Measurements from ENCODE around the gene ARHGAP32. TPM values are rescaled to one million over a fixed set of nuclear protein-coding genes. Genes with fewer than 3 reads are reported as not detected.

ARHGAP32 gene
- total RNA-seq, 2 experiments from 2014 or later, result 8.7 to 10.0 TPM

DNA sequence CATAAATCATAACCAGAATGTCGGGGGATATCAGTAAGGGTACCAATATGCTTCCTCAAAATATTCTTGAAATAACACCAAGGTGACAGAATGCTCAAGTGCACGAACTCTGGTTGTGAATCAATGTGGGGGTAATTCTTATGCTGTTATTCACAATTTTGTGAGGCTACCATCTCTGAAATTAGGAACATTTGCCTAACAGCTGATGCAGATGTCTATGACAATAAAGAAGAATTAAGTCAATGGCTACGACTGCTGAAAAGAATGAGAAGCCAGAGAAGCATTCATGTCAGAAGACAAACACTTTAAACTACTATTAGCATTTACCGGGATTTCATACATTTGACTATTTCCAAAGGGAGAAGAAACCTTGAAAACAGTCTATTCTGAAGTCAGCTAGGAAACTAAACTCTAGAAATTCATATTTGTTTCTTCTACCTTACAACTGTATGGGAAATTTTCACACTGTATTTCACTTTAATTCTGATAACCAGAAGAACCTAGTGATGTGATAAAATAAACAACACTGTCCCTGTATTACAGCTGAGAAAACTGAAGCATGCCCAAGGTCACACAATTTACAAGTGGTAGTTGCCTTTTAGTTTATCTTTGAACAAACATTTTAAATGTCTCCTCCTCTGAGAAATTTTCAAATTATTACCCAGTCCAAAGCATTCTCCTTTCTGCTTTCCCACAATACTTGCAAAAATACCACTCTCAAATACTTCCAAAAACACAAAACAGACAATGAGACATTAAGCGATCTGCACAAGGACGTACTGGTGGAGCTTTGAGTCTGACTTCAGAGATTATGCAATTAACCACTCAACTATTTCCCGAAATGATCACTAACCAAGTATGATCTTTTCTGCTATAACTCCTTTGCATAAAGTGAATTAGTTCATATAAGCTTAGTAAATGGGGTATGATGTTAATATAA, 18.0 kb upstream of the ARHGAP32 start:
- no peaks in the 10 kb centered on the region for H3K4me1 ChIP-seq (ENCODE audit: insufficient read depth, low read length)
- Mint-ChIP-seq H3K4me3 (no peak overlapping the region), H3K27ac (no peak overlapping the region), H3K4me1 (ENCODE audit: low read depth) (no peaks in the 10 kb centered on the region), H3K27me3 (no peaks in the 10 kb centered on the region), H3K9me3 (no peaks in the 10 kb centered on the region), H3K36me3 (ENCODE audit: low read depth) (no peaks in the 10 kb centered on the region)
- H3K9me3 ChIP-seq (ENCODE audit: control insufficient read depth in 1 of 2, insufficient read depth in 1 of 2, low read length in 2 of 2), result no peaks in the 10 kb centered on the region
- no peak for TF ChIP-seq CTCF (IDR thresholded peaks at IDR 0.05)
- no peak overlapping the region for H3K27ac ChIP-seq (ENCODE audit: low read depth in 1 of 2, low read length in 2 of 2)
- DNase-seq, result no peak
- POLR2A ChIA-PET, result no interaction called here
- intact Hi-C loops (cut with DNase I, micrococcal nuclease), result no loop called here
- CTCF ChIA-PET, result no interaction called here
- no peak overlapping the region for H3K4me3 ChIP-seq (ENCODE audit: low read length)
- ATAC-seq (ENCODE audit: poor library complexity), result no peak
- H3K27me3 ChIP-seq (ENCODE audit: control insufficient read depth in 1 of 2, insufficient read depth in 2 of 2, low read length in 2 of 2), result no peaks in the 10 kb centered on the region
- no peaks in the 10 kb centered on the region for H3K36me3 ChIP-seq (ENCODE audit: insufficient read depth, low read length)

DNA sequence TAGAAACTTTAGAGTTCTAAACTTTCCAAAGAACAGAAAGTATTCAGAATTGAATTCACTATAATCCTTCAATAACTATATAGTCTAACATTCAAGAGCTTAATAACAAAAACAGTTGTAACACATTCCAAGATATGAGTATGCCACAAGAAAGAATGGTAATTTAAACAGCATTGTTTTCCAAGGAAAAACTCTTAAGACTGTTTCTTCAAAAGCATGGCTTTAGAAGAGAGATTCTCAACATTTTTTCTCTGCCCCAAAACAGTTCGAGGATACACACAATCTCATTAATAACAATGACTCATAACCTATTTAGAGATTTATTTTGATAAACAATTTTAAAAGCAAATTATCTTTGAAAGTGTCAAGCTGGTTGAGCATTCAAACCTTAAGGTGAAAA, 16.7 kb upstream of the ARHGAP32 start:
- intact Hi-C loops (cut with DNase I, micrococcal nuclease), result no loop called here
- POLR2A ChIA-PET, result no interaction called here
- no peak for TF ChIP-seq CTCF (IDR thresholded peaks at IDR 0.05)
- Histone ChIP-seq H3K27ac (ENCODE audit: low read depth in 1 of 2, low read length in 2 of 2) (no peak overlapping the region), H3K27me3 (ENCODE audit: control insufficient read depth in 1 of 2, insufficient read depth in 2 of 2, low read length in 2 of 2) (no peaks in the 10 kb centered on the region), H3K4me1 (ENCODE audit: insufficient read depth, low read length) (no peaks in the 10 kb centered on the region), H3K9me3 (ENCODE audit: control insufficient read depth in 1 of 2, insufficient read depth in 1 of 2, low read length in 2 of 2) (no peaks in the 10 kb centered on the region), H3K4me3 (ENCODE audit: low read length) (no peak overlapping the region), H3K36me3 (ENCODE audit: insufficient read depth, low read length) (no peaks in the 10 kb centered on the region)
- no peaks in the 10 kb centered on the region for H3K36me3 Mint-ChIP-seq (ENCODE audit: low read depth)
- CTCF ChIA-PET, result no interaction called here
- H3K4me3 Mint-ChIP-seq, result no peak overlapping the region
- DNase-seq (no peak), ATAC-seq (ENCODE audit: poor library complexity) (no peak)
- peaks cover 8% of the 10 kb centered on the region for H3K4me1 Mint-ChIP-seq (ENCODE audit: low read depth)
- no peaks in the 10 kb centered on the region for H3K27me3 Mint-ChIP-seq
- no peak overlapping the region for H3K27ac Mint-ChIP-seq
- H3K9me3 Mint-ChIP-seq, result no peaks in the 10 kb centered on the region

- H3K9me3 ChIP-seq (ENCODE audit: control insufficient read depth in 1 of 2, insufficient read depth in 1 of 2, low read length in 2 of 2), result peaks cover 5 to 7% of the 10 kb centered on the region in 2 experiments
- H3K4me1 ChIP-seq (ENCODE audit: insufficient read depth, low read length), result no peaks in the 10 kb centered on the region
- H3K4me3 ChIP-seq (ENCODE audit: low read length), result no peak overlapping the region
- Mint-ChIP-seq H3K4me3 (no peak overlapping the region), H3K4me1 (ENCODE audit: low read depth) (peaks cover 19% of the 10 kb centered on the region), H3K9me3 (no peaks in the 10 kb centered on the region), H3K27me3 (no peaks in the 10 kb centered on the region), H3K36me3 (ENCODE audit: low read depth) (peaks cover 10% of the 10 kb centered on the region), H3K27ac (no peak overlapping the region)
- DNase-seq, result no peak
- no peak for TF ChIP-seq CTCF (IDR thresholded peaks at IDR 0.05)
- CTCF ChIA-PET, result interaction anchor here (0.7 kb wide), 1 partner anchor 209 kb away, joined by 3 read pairs; no protein-coding TSS in a partner anchor
- no peak for ATAC-seq (ENCODE audit: poor library complexity)
- POLR2A ChIA-PET, result no interaction called here
- H3K27ac ChIP-seq (ENCODE audit: low read depth in 1 of 2, low read length in 2 of 2), result no peak overlapping the region
- intact Hi-C loops (cut with DNase I, micrococcal nuclease), result no loop called here
- H3K27me3 ChIP-seq (ENCODE audit: control insufficient read depth in 1 of 2, insufficient read depth in 2 of 2, low read length in 2 of 2), result no peaks in the 10 kb centered on the region
- no peaks in the 10 kb centered on the region for H3K36me3 ChIP-seq (ENCODE audit: insufficient read depth, low read length)
Measured at GRCh38 chr11:129204150-129204838, 12.2 kb upstream of the ARHGAP32 start.
